ENCODE measurements around the gene KIR3DL1.

GRCh38 chr19:54817670-54818536, 1.6 kb downstream of the KIR3DL1 start:
- TF ChIP-seq, protein P1, sequence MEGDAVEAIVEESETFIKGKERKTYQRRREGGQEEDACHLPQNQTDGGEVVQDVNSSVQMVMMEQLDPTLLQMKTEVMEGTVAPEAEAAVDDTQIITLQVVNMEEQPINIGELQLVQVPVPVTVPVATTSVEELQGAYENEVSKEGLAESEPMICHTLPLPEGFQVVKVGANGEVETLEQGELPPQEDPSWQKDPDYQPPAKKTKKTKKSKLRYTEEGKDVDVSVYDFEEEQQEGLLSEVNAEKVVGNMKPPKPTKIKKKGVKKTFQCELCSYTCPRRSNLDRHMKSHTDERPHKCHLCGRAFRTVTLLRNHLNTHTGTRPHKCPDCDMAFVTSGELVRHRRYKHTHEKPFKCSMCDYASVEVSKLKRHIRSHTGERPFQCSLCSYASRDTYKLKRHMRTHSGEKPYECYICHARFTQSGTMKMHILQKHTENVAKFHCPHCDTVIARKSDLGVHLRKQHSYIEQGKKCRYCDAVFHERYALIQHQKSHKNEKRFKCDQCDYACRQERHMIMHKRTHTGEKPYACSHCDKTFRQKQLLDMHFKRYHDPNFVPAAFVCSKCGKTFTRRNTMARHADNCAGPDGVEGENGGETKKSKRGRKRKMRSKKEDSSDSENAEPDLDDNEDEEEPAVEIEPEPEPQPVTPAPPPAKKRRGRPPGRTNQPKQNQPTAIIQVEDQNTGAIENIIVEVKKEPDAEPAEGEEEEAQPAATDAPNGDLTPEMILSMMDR (CRISPR knock-in tag; IDR thresholded peaks at IDR 0.05), result no peak
- TF ChIP-seq ZSCAN20 (CRISPR knock-in tag; IDR thresholded peaks at IDR 0.05; ENCODE audit: borderline replicate concordance) (no peak), YY1 (IDR thresholded peaks at IDR 0.05; ENCODE audit: insufficient read depth, insufficient replicate concordance, low read depth, low read length) (no peak), RAD21 (CRISPR knock-in tag; IDR thresholded peaks at IDR 0.05) (no peak), POLR2A (IDR thresholded peaks at IDR 0.05; ENCODE audit: insufficient read depth in 1 of 2, low read depth in 2 of 2, low read length in 2 of 2) (no peak), RARG (CRISPR knock-in tag; IDR thresholded peaks at IDR 0.05; ENCODE audit: low read depth) (no peak), JUNB (CRISPR knock-in tag; IDR thresholded peaks at IDR 0.05; ENCODE audit: borderline replicate concordance) (no peak), KLF15 (CRISPR knock-in tag; IDR thresholded peaks at IDR 0.05; ENCODE audit: borderline replicate concordance) (no peak), EZH2 (conservative IDR thresholded peaks at IDR 0.05; ENCODE audit: low read depth, low read length) (no peak)
- TF ChIP-seq, protein P2, sequence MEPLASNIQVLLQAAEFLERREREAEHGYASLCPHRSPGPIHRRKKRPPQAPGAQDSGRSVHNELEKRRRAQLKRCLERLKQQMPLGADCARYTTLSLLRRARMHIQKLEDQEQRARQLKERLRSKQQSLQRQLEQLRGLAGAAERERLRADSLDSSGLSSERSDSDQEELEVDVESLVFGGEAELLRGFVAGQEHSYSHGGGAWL (CRISPR knock-in tag; IDR thresholded peaks at IDR 0.05), result no peak

Measured in HepG2 (cell line).